Left renal cortex interstitium (tissue), 4 donors: Measurements from ENCODE around the gene EVPL. TPM values are rescaled to one million over a fixed set of nuclear protein-coding genes. Genes with fewer than 3 reads are reported as not detected.
A peak's percentile ranks its signal among the peaks of the same experiment; 100 is the strongest.

ENCODE experiments used
- DNase-seq, 4 donors: peaks; one replicate each; pipeline ENCODE4 v3.0.0-alpha.2; 2013; ENCODE audit warnings: low read depth in 4 of 4, low spot score in 2 of 4, missing footprints in 1 of 4
- polyA plus RNA-seq, 4 donors: library from polyadenylated mRNA; unstranded; fragments of 120-200 nt; gene quantifications; one replicate each; pipeline ENCODE4 v1.2.1, GENCODE V29; 2013; ENCODE audit not compliant: insufficient read length in 4 of 4

The EVPL gene
- polyA plus RNA-seq, 4 donors, result 15.1 to 26.1 (median 22.9) TPM

- DNase-seq, result no peak
Observed at GRCh38 chr17:76000755-76001521, 26.2 kb downstream of the EVPL start, which contains the start of gene CDK3. TSS of gene CDK3 (plus strand) at chr17:76000855. CDS start at chr17:76001426, 571 bp downstream.

- DNase-seq, result no peak
Observed at GRCh38 chr17:76000016-76000754, 26.9 kb downstream of the EVPL start.

GRCh38 chr17:75998327-75998795 lies 28.7 kb downstream of the EVPL start:
- no peak for DNase-seq

- DNase-seq, result no peak
Observed at GRCh38 chr17:75996665-75997590, 30.2 kb downstream of the EVPL start.

- no peak for DNase-seq
Observed at GRCh38 chr17:75995385-75995925, 31.7 kb downstream of the EVPL start.

GRCh38 chr17:75994802-75995370 lies 32.2 kb downstream of the EVPL start:
- no peak for DNase-seq

GRCh38 chr17:75991396-75991795 lies 35.7 kb downstream of the EVPL start:
- DNase-seq, result no peak

- no peak for DNase-seq
Observed at GRCh38 chr17:75987041-75987440, 40.1 kb downstream of the EVPL start.

GRCh38 chr17:75985986-75986385 lies 41.1 kb downstream of the EVPL start:
- no peak for DNase-seq

GRCh38 chr17:75983501-75984181 lies 43.5 kb downstream of the EVPL start:
- DNase-seq, result no peak

- no peak for DNase-seq
Observed at GRCh38 chr17:75981019-75981615, 46.0 kb downstream of the EVPL start.

GRCh38 chr17:75980188-75981018 lies 46.7 kb downstream of the EVPL start:
- no peak for DNase-seq

GRCh38 chr17:75979705-75980187 lies 47.4 kb downstream of the EVPL start:
- DNase-seq, result no peak

- DNase-seq, result peak; percentile 94 to 97 (median 96)
Observed at GRCh38 chr17:75978938-75979704, 48.0 kb downstream of the EVPL start, which contains the start of the genes ACOX1 and TEN1. TSS of gene ACOX1 (minus strand) at chr17:75979166. CDS start at chr17:75979073, 93 bp downstream. TSS of gene TEN1 (plus strand) at chr17:75979240. CDS start at chr17:75986193, 6,953 bp downstream.

GRCh38 chr17:75976175-75976848 lies 50.8 kb downstream of the EVPL start:
- DNase-seq, result no peak

GRCh38 chr17:75975757-75976174 lies 51.3 kb downstream of the EVPL start:
- DNase-seq, result no peak
